Measurements from ENCODE around the gene BORCS6. TPM values are rescaled to one million over a fixed set of nuclear protein-coding genes. Genes with fewer than 3 reads are reported as not detected.

The BORCS6 gene
- total RNA-seq, 1 experiment from 2014 or later, result 6.4 TPM

- no peak for ATAC-seq
- Histone ChIP-seq H4K20me1 (ENCODE audit: insufficient read depth) (no peaks in the 10 kb centered on the region), H3K79me2 (ENCODE audit: insufficient read depth, low read length) (peaks cover 42% of the 10 kb centered on the region), H3K4me1 (ENCODE audit: control insufficient read depth in 1 of 2, insufficient read depth in 2 of 2, low read length in 2 of 2) (peaks cover 46 to 84% of the 10 kb centered on the region in 2 experiments), H3K9me3 (ENCODE audit: control insufficient read depth in 1 of 2, insufficient read depth in 1 of 2, low read depth in 1 of 2, low read length in 2 of 2) (no peaks in the 10 kb centered on the region), H2AFZ (ENCODE audit: low read depth, low read length, poor library complexity, severe bottlenecking) (no peak overlapping the region), H3K27me3 (ENCODE audit: insufficient read depth, low read length) (no peaks in the 10 kb centered on the region), H3K4me2 (ENCODE audit: low read length) (no peak overlapping the region), H3K36me3 (ENCODE audit: control insufficient read depth in 1 of 2, insufficient read depth in 2 of 2, low read length in 2 of 2) (peaks cover 4 to 13% of the 10 kb centered on the region in 2 experiments; a peak in 3 of 4 replicates), H3K9me2 (ENCODE audit: insufficient read depth) (no peaks in the 10 kb centered on the region), H3K9ac (ENCODE audit: low read length) (peak overlapping the region; percentile 4; the same call in 1 of the 2 replicates), H3K27ac (ENCODE audit: low read depth, low read length) (peak overlapping the region; percentile 12), H3K4me3 (replicated peaks in 1 of 2; ENCODE audit: low read depth in 1 of 2, low read length in 2 of 2) (no peak overlapping the region)
- BruUV-seq (replicated peaks), result no TSS peak
- ChIA-PET RAD21 (ENCODE audit: low non-redundant PET in 1 of 2, low total read pairs in 2 of 2, uncharacterized antibody in 2 of 2, unreplicated experiment in 2 of 2) (no interaction called here), POLR2A (interaction anchor here (9.4 kb wide), 1 partner anchor 12 kb away, joined by 95 read pairs; no protein-coding TSS in a partner anchor), CTCF (interaction anchor here (0.7 kb wide), 1 partner anchor 459 kb away, joined by 3 read pairs; no protein-coding TSS in a partner anchor)
- intact Hi-C loops (cut with micrococcal nuclease), result no loop called here
- no peak for TF ChIP-seq FOSL1 (IDR thresholded peaks at IDR 0.05; ENCODE audit: low read depth)
- TF ChIP-seq SRF (IDR thresholded peaks at IDR 0.05; ENCODE audit: low read depth), result no peak
- no peak for TF ChIP-seq ATF3 (IDR thresholded peaks at IDR 0.05)
- no peak for TF ChIP-seq CBX3 (IDR thresholded peaks at IDR 0.05; ENCODE audit: low read depth)
- TF ChIP-seq MAX (IDR thresholded peaks at IDR 0.05), result no peak
- no peak for TF ChIP-seq ZNF274 (IDR thresholded peaks at IDR 0.05; ENCODE audit: low read depth, low read length)
- TF ChIP-seq CTCF (IDR thresholded peaks at IDR 0.05 in 2 of 3, conservative IDR thresholded peaks at IDR 0.05 in 1 of 3; ENCODE audit: borderline replicate concordance in 1 of 3, insufficient read depth in 1 of 3, low read depth in 2 of 3, low read length in 2 of 3), result no peak
- TF ChIP-seq ZBTB33 (IDR thresholded peaks at IDR 0.05; ENCODE audit: extremely low read depth, insufficient replicate concordance, low read length), result no peak
- TF ChIP-seq EGR1 (IDR thresholded peaks at IDR 0.05; ENCODE audit: low read depth), result no peak
- no peak for TF ChIP-seq TCF7L2 (IDR thresholded peaks at IDR 0.05; ENCODE audit: borderline replicate concordance, extremely low read depth, insufficient read depth, insufficient read length)
- TF ChIP-seq POLR2AphosphoS5 (IDR thresholded peaks at IDR 0.05; ENCODE audit: low read depth, low read length), result no peak
- TF ChIP-seq REST (IDR thresholded peaks at IDR 0.05; ENCODE audit: low read depth), result no peak
- TF ChIP-seq EZH2phosphoT487 (IDR thresholded peaks at IDR 0.05; ENCODE audit: borderline replicate concordance), result no peak
- no peak for DNase-seq (ENCODE audit: low read depth, low spot score)
These were observed 29.8 kb downstream of the BORCS6 start for GRCh38 chr17:8160224-8160577.
